IPS-18a (cell line): ENCODE measurements around the gene ARHGEF3.

ENCODE experiments used
- H3K27ac ChIP-seq: one replicate; pipeline ENCODE4 v1.5.1; 2013; ENCODE audit warnings: low read length
- H3K27me3 ChIP-seq: one replicate; pipeline ENCODE4 v1.6.1; 2013; ENCODE audit warnings: mild to moderate bottlenecking, low read length; ENCODE audit not compliant: control insufficient read depth, insufficient read depth
- H3K36me3 ChIP-seq: one replicate; pipeline ENCODE4 v1.6.1; 2013; ENCODE audit warnings: low read depth, low read length; ENCODE audit not compliant: control insufficient read depth
- H3K4me1 ChIP-seq: one replicate; pipeline ENCODE4 v1.6.1; 2013; ENCODE audit warnings: low read depth, low read length; ENCODE audit not compliant: control insufficient read depth
- H3K4me3 ChIP-seq: one replicate; pipeline ENCODE4 v1.5.1; 2013; ENCODE audit warnings: low read length
- H3K9ac ChIP-seq: one replicate; pipeline ENCODE4 v1.6.1; 2013; ENCODE audit warnings: mild to moderate bottlenecking, low read length, moderate library complexity
- H3K9me3 ChIP-seq: one replicate; pipeline ENCODE4 v1.6.1; 2013; ENCODE audit warnings: low read depth, low read length; ENCODE audit not compliant: control insufficient read depth

ARHGEF3 gene

GRCh38 chr3:56833022-56833421 is 31.3 kb upstream of the ARHGEF3 start:
- H3K4me3 ChIP-seq, result no peak overlapping the region
- H3K27ac ChIP-seq, result no peak overlapping the region
- H3K4me1 ChIP-seq, result no peaks in the 10 kb centered on the region
- H3K27me3 ChIP-seq, result no peaks in the 10 kb centered on the region
- H3K36me3 ChIP-seq, result no peaks in the 10 kb centered on the region
- no peaks in the 10 kb centered on the region for H3K9me3 ChIP-seq
- H3K9ac ChIP-seq, result no peak overlapping the region

- Histone ChIP-seq H3K9ac (no peak overlapping the region), H3K36me3 (no peaks in the 10 kb centered on the region), H3K27me3 (no peaks in the 10 kb centered on the region), H3K9me3 (no peaks in the 10 kb centered on the region), H3K27ac (no peak overlapping the region), H3K4me3 (no peak overlapping the region), H3K4me1 (no peaks in the 10 kb centered on the region)
These were observed 29.8 kb upstream of the ARHGEF3 start for GRCh38 chr3:56831572-56831971.

DNA sequence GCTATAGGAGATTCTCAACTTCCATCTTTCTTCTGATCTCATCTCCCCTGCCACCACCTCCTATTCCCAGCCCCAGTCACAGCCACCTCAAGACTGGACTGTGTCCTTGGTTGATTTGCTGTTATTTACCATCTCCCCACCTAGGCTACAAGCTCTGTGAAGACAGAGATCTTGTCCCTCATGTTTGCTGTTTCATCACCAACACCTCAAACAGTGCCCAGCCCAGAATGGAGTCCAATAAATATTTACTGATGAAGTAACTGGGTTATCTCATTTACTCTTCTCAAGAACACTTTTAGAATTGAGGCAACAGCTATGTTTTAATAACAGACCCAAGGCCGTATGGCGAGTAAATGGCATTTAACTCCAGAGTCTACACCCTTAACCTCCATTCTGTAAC is 29.1 kb upstream of the ARHGEF3 start:
- no peak overlapping the region for H3K4me3 ChIP-seq
- H3K9me3 ChIP-seq, result no peaks in the 10 kb centered on the region
- no peak overlapping the region for H3K9ac ChIP-seq
- H3K36me3 ChIP-seq, result no peaks in the 10 kb centered on the region
- H3K27me3 ChIP-seq, result no peaks in the 10 kb centered on the region
- no peak overlapping the region for H3K27ac ChIP-seq
- no peaks in the 10 kb centered on the region for H3K4me1 ChIP-seq

DNA sequence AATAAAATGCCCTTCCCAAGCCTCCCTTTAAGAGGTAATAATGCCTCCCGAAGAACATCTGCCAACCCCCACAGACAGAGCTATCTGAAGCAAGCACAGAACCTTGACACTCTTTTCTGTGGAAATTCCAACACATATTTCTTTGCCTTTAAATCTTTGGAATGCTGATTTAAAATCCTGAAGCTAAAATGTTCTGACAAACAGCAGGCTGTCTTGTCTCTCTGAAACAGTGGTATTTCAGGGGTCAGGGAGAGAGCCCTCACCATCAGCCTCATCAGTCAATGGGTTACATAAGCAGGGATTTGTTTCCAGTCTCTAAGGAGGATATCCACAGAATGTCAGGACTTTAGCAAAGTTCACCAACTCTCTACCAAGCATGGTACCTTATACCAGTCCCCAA is 27.8 kb upstream of the ARHGEF3 start:
- Histone ChIP-seq H3K27me3 (no peaks in the 10 kb centered on the region), H3K4me1 (no peaks in the 10 kb centered on the region), H3K27ac (no peak overlapping the region), H3K36me3 (no peaks in the 10 kb centered on the region), H3K4me3 (no peak overlapping the region), H3K9ac (no peak overlapping the region), H3K9me3 (no peaks in the 10 kb centered on the region)

DNA sequence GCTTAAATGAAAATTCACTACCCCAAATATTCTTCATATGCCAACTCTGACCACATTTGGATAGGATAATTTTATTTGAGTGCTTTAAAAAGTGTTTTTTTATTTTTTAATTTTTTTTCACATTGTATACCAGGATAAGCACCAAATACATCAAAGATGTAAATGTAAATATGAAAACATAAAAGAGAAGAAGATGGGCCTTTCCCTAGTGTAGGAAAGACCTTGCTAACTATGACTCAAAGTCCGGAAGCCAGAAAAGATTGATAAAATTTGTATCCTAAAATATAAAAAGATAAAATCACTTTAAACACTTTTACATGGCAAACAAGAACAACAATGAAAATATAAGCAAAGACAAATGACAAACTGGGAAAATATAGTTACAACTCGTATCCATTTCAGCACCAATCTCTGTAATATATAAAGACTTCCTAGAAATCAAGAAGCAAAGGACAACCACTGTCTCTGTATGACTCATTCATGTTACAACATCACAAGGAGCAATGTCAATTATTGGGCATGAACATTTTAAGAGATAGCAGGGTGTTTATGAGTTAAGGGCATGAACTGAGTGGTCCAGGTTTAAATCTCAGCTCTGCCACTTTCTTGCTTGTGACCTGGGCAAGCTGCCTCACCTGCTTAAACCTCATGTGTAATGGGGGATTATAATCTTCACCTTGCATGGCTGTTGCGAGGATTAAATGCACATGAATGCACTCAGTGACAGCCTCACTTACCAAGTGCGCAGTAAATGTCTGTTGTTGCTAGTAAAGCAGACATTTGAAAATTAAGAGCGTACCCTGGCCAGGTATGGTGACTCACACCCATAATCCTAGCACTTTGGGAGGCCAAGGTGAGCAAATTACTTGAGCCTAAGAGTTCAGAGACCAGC is 25.3 kb upstream of the ARHGEF3 start:
- no peak overlapping the region for H3K4me3 ChIP-seq
- peaks cover 19% of the 10 kb centered on the region for H3K4me1 ChIP-seq
- H3K36me3 ChIP-seq, result no peaks in the 10 kb centered on the region
- H3K27me3 ChIP-seq, result no peaks in the 10 kb centered on the region
- no peak overlapping the region for H3K27ac ChIP-seq
- H3K9ac ChIP-seq, result no peak overlapping the region
- H3K9me3 ChIP-seq, result no peaks in the 10 kb centered on the region

- Histone ChIP-seq H3K9me3 (no peaks in the 10 kb centered on the region), H3K4me3 (no peak overlapping the region), H3K27ac (no peak overlapping the region), H3K9ac (no peak overlapping the region), H3K27me3 (no peaks in the 10 kb centered on the region), H3K4me1 (peaks cover 19% of the 10 kb centered on the region), H3K36me3 (no peaks in the 10 kb centered on the region)
These were observed 24.1 kb upstream of the ARHGEF3 start for GRCh38 chr3:56825567-56826438.

DNA sequence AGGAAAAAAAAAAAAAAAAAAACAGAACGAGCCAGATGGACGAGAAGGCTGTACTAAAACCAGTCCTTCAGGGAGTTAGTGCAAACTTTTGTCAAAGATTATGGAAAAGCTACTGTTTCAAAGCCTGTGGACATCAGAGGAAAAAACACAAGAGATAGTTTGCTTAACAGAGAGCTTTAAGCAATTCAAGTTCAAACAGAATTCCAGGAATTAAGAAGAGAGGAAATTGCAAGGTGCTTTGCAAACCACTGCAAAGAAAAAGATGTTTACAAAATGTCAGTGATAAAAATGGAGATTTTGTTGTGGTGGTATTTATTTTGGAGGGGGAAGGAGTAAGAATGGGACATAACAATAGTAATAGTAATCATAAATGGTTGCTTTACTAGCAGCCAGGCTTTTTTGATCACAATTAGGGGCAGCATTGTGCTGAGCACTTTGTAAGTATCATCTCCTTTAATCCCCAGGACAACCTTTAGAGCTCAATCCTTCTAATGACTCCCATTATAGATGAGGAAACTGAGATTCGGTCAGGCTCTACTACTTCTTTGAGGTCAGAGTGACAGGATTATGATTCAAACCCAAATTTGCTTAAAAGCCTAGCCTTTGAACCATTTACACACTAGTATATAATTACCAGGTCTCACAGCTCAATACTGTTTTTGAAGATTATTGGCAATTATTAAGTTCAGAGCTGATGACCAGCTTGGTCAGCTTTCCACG is 22.4 kb upstream of the ARHGEF3 start:
- Histone ChIP-seq H3K9me3 (no peaks in the 10 kb centered on the region), H3K27me3 (no peaks in the 10 kb centered on the region), H3K4me1 (peaks cover 19% of the 10 kb centered on the region), H3K9ac (no peak overlapping the region), H3K27ac (no peak overlapping the region), H3K36me3 (no peaks in the 10 kb centered on the region), H3K4me3 (no peak overlapping the region)

GRCh38 chr3:56823421-56823926 is 21.7 kb upstream of the ARHGEF3 start:
- Histone ChIP-seq H3K4me1 (peaks cover 19% of the 10 kb centered on the region), H3K27me3 (no peaks in the 10 kb centered on the region), H3K36me3 (no peaks in the 10 kb centered on the region), H3K9me3 (no peaks in the 10 kb centered on the region), H3K9ac (no peak overlapping the region), H3K27ac (no peak overlapping the region), H3K4me3 (no peak overlapping the region)

DNA sequence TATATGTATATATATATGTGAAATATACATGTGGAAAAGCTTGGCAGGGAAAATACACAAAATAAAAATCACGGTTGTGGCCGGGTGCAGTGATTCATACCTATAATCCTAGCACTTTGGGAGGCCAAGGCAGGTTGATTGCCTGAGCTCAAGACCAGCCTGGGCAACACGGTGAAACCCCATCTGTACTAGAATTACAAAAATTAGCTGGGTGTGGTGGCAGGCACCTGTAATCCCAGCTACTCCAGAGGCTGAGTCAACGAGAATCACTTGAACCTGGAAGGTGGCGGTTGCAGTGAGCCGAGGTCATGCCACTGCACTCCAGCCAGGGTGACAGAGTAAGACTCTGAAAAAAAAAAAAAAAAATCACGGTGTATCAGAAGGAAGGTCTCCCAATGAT is 20.8 kb upstream of the ARHGEF3 start:
- peaks cover 19% of the 10 kb centered on the region for H3K4me1 ChIP-seq
- no peaks in the 10 kb centered on the region for H3K27me3 ChIP-seq
- no peak overlapping the region for H3K4me3 ChIP-seq
- no peak overlapping the region for H3K27ac ChIP-seq
- no peak overlapping the region for H3K9ac ChIP-seq
- H3K9me3 ChIP-seq, result no peaks in the 10 kb centered on the region
- H3K36me3 ChIP-seq, result no peaks in the 10 kb centered on the region

DNA sequence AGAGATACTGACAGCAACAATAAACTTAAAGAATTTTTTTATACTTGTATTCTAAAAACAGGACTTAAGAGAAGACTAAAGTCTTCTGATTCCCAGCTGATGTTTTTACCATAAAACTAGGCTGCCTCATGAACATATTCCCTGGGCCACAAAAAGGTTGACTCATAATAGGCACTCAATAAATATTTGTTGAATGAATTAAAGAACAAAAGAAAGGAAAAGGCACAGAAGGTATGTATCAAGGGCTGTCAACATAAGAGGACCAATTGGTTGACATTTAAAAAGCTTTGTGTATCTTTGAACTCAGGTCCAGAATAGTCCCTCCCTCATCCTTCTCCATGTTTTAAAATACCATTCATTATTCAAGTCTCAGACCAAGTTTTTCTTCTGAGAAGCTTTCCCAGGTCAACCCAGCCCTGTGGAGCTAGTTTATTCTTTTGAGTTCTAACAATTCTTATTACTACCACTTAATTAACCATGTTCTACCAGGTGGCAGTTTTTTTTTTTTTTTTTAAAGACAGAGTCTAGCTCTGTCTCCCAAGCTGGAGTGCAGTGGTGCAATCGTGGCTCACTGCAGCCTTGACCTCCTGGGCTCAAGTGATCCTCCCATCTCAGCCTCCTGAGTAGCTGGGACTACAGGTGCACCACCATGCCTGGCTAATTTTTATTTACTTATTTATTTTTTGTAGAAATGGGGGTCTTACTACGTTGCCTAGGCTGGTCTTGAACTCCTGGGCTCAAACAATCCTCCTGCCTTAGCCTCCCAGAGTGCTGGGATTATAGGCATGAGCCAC is 17.5 kb upstream of the ARHGEF3 start:
- Histone ChIP-seq H3K9ac (no peak overlapping the region), H3K27ac (no peak overlapping the region), H3K4me1 (peaks cover 16% of the 10 kb centered on the region), H3K4me3 (no peak overlapping the region), H3K9me3 (no peaks in the 10 kb centered on the region), H3K27me3 (no peaks in the 10 kb centered on the region), H3K36me3 (no peaks in the 10 kb centered on the region)
